HK-2 (cell line): ENCODE results near the gene GRIN2A.

Source experiments
- DNase-seq: peaks from one replicate; pipeline ENCODE4 v3.0.0-alpha.2; 2018; ENCODE audit not compliant: unreplicated experiment

Gene GRIN2A

GRCh38 chr16:9969580-9969979, 212.6 kb downstream of the GRIN2A start:
- DNase-seq, result no peak

DNA sequence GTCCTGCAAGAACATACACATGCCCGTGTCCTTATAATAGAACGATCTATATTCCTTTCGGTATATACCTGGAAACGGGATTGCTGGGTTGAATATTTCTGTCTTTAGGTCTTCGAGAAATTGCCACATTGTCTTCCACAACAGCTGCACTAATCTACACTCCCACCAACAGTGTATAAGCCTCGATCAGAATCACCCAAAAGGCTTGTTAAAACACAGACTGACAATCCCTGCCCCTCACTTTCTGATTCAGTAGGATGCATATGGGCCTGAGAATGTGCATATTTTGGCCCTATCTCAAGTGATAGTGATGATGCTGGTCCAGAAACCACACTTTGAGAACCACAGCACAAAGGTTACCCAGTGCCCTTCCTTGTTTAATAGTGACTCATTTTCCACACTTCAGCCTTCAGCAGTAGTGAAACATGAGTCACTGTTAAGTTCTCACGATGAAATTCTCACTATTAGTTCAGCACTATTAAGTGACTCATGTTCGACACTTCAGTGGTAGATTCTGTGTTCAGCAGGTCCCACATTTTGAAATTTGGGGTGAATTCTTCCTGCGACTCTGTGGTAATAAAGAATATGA, 215.6 kb downstream of the GRIN2A start:
- DNase-seq, result no peak

- DNase-seq, result no peak
Measured at GRCh38 chr16:9965079-9965478, 217.1 kb downstream of the GRIN2A start.

- no peak for DNase-seq
Measured at GRCh38 chr16:9964426-9964825, 217.8 kb downstream of the GRIN2A start.

- no peak for DNase-seq
Measured at GRCh38 chr16:9957433-9957832, 224.8 kb downstream of the GRIN2A start.

GRCh38 chr16:9957002-9957401, 225.2 kb downstream of the GRIN2A start:
- DNase-seq, result no peak

GRCh38 chr16:9955677-9956076, 226.6 kb downstream of the GRIN2A start:
- no peak for DNase-seq

DNA sequence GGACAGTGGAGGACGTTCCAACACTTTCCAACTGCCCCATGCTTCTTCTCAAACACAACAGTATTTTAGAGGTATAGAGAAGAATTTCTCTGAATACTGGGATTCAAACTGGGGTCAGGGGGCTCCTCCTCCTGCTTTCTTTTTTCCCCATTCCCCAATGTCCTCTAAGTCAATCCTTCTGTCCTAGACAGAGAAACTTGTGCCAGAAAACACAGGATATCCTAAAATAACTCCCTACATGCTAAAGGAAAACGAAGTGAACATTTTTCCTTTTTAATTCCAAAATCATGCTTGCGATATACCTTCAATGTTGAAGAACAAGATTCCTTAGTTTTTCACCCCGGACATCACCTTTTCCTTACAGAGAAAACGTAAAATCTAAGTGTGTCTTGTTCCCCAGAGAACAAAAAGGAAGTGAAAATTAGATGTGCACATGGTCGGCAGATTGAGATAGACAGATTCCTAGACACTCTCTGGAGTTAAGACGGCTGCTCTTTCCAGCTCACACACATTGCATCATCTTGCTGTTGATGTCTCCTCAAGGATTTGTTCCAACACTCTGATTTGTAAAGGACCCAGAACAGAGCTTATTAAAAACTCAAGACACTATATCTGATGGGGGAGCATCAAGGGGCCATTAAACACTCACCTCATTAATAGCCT, 228.2 kb downstream of the GRIN2A start:
- DNase-seq, result no peak

DNA sequence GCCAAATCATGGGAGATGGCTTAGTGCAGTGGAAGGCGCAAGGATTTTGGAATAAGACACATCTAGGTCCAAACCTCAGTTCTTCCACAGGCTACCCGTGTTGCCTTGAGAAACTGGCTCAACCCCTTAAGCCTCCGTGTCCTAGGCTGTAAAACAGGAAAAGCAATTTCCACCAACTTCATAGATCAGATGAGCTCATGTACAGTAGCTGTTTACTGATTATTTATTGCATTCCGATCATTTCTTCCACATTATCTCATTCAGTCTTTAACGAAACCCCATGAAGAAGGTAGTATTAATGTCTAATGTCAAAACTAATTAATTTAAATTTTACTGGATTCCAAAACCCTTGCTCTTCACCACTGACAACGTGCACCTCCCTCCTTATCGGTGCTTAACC, 231.6 kb downstream of the GRIN2A start:
- no peak for DNase-seq

- DNase-seq, result no peak
Measured at GRCh38 chr16:9949396-9949795, 232.8 kb downstream of the GRIN2A start.

DNA sequence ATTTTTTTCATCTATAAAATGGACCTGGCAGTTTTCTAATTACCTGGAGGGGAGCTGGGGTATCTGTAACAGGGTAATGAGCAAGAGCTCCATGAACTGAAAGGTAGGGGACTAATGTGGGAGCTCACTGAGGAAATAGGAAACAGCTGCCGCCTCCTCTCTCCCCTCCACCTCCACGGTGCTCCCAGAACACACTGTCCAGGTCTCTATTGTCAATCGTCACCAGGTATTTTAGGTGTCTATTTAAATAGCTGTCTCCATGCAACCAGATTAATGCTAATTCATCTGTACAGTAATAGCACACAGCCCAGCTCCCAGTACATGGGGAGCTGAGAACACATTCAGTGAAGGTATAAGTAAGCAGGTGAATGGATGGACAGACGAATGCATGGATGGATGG, 233.3 kb downstream of the GRIN2A start:
- no peak for DNase-seq

- no peak for DNase-seq
Measured at GRCh38 chr16:9946022-9946720, 236.1 kb downstream of the GRIN2A start.

DNA sequence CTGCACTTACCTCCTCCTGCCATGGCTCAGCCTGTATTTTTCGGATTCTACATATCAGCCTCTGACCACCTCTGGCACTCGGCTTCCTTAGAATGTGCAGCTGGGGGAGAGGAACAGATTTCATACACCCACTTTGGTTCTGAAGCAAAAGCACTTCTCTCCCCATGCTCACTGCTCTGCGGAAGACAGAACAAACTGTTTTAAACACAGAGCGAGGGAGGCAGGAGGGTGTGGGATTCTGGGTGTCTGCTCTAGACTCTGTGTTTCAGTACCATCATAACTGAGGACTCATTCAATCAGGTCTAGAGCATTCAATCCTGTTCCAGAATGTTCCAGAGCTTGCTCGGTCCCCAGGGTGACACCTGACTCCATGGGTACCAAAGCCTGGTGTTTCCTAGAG, 239.1 kb downstream of the GRIN2A start:
- no peak for DNase-seq

- DNase-seq, result no peak
Measured at GRCh38 chr16:9941245-9941644, 241.0 kb downstream of the GRIN2A start.

GRCh38 chr16:9934723-9935508, 247.3 kb downstream of the GRIN2A start:
- no peak for DNase-seq

GRCh38 chr16:9932919-9933653, 249.1 kb downstream of the GRIN2A start:
- DNase-seq, result no peak

DNA sequence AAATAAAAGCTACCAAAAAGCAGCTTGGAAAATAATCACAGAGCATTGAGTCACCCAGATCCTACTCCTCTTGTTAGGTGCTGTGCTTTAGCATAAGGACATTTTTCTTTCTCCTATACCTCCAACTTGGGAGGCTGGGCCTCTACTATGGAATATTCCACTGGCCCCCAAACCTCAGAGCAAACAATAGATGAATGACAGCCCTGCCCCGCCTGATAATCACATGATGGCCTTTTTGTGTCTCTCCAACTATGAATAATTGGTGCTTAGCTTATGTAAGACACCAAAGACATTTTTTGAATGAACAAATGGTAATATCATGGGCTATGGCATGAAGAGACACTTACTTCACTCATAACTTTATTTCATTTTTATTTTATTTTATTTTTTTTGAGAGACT, 250.2 kb downstream of the GRIN2A start:
- no peak for DNase-seq

DNA sequence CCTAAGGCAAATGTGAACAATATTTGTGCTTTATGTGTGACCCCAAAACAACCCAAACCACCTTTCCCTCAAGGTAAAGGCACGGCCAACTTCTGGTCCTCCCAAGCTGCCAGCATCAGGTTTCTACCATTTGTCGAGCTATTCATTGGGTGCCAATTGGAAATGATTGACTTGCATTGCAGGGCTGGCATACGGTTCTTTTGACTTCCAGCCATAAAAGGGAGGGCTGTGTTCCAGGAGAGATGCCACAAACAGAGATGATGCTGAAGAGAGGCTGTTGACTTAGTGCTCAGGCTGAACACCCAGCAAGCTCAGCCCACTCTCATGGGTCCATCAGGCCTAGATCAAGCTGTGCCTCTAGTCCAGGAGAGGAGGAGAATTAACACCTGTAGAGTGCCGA, 252.4 kb downstream of the GRIN2A start:
- no peak for DNase-seq

DNA sequence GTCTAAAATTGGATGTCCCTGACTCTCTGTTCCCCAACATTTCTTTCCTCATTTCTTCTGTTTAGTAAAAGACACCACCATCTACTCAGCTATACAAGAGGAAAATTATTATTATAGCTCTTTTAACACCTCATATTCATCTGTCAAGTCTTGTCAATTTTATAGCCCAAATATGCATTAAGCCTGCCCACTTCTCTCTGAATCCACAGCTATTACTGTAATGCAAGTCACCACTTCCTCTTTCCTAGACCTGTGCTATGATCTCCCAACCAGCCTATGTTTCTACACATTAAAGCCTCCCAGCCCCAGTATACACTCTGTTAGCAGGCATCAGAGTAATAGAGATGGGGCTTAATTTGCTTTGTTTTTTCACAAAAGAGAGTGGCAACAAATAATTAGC, 252.9 kb downstream of the GRIN2A start:
- no peak for DNase-seq

DNA sequence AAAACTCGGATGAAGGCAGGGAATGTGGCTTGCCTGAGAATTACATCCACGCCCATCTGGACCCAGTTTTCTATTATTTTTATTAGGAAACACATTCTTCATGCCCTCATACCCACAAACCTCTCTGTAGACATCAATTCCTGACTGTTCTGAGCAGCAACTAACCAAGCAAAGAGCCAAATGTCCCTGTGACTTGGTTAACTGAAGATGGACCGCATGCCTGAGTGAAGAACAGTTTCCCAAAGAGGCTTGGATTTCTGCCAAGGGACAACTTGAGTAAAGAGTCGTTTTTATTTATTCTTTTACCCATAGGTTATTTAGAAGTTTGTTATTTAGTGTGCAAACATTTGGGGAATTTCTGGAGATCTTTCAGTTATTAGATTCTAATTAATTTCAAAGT, 259.8 kb downstream of the GRIN2A start:
- DNase-seq, result no peak

DNA sequence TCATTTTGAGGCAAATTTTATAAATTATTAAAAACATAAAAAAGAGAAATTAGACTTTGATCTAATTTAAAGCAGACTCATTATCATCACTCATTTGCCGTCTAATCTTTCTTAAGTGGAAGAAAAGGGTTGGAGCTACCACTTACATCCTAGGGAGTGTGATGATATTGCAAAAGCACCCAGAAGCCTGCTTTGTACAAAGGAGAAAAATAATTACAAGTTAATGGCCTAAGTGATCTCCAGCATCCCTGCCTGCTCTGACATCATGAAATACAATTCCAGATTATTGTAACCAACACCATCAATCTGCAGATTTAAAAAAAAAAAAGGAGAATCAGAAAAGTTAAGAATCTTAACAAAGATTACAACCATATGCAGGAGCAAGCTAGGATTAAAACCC, 260.2 kb downstream of the GRIN2A start:
- DNase-seq, result no peak

DNA sequence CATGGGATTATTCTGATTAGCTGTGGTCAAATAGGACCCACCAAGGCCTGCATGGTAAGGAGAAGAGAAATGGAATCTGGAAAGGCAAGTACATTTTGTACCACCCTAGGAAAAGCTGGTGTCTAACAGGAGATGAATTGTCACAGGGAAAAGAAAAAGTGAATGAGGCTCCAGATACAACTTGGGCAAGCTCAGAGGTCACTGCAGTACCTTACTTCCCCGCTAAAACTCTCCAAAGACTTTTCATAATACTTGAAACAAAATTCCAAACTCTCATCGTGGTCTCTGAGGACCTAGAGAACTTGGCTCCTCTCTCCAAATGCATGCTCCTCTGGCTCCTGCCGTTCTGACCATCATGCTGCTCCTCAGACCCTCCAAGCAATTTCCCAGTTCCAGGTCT, 262.8 kb downstream of the GRIN2A start:
- DNase-seq, result no peak
